HepG2 (cell line): ENCODE data around the gene ZNF444. TPM values are rescaled to one million over a fixed set of nuclear protein-coding genes. Genes with fewer than 3 reads are reported as not detected.
A peak's percentile ranks its signal among the peaks of the same experiment; 100 is the strongest.

Source experiments
- AKAP8 ChIP-seq: sonication (generic); formaldehyde crosslinking; IDR thresholded peaks from 2 replicates; pipeline ENCODE4 v1.5.1; 2020; ENCODE audit warnings: mild to moderate bottlenecking, missing genetic modification reagents
- EED ChIP-seq: sonication (generic); formaldehyde crosslinking; IDR thresholded peaks from 2 replicates; pipeline ENCODE4 v1.5.0; 2020; ENCODE audit warnings: mild to moderate bottlenecking, missing genetic modification reagents
- KLF15 ChIP-seq: sonication (generic); formaldehyde crosslinking; IDR thresholded peaks from 2 replicates; pipeline ENCODE4 v1.8.1; 2023; ENCODE audit warnings: borderline replicate concordance, mild to moderate bottlenecking, inconsistent platforms, missing genetic modification reagents, mixed read lengths
- MAF1 ChIP-seq: sonication (generic); formaldehyde crosslinking; IDR thresholded peaks from 2 replicates; pipeline ENCODE4 v1.5.0; 2020; ENCODE audit warnings: missing genetic modification reagents, borderline replicate concordance
- NFATC3 ChIP-seq: sonication (generic); formaldehyde crosslinking; IDR thresholded peaks from 2 replicates; pipeline ENCODE4 v1.5.1; 2020; ENCODE audit warnings: mild to moderate bottlenecking, missing genetic modification reagents
- NONO ChIP-seq, 2 experiments: fragments of 450-650 bp in 1 of 2; sonication (generic) in 1 of 2; formaldehyde crosslinking in 1 of 2; IDR thresholded peaks in 1 of 2; conservative IDR thresholded peaks in 1 of 2; 2 replicates each; pipeline versions ENCODE4 v1.6.1 to v1.8.0; 2017 to 2022; ENCODE audit warnings: mild to moderate bottlenecking in 1 of 2, missing genetic modification reagents in 1 of 2, moderate library complexity in 1 of 2
- PREB ChIP-seq: sonication (generic); formaldehyde crosslinking; IDR thresholded peaks from 2 replicates; pipeline ENCODE4 v1.4.0; 2020; ENCODE audit warnings: missing genetic modification reagents
- PTBP1 ChIP-seq: fragments of 200-400 bp; formaldehyde crosslinking; IDR thresholded peaks from 2 replicates; pipeline ENCODE4 v1.6.1; 2018; ENCODE audit warnings: low read length, low read depth; ENCODE audit not compliant: poor library complexity, severe bottlenecking
- RXRB ChIP-seq: IDR thresholded peaks from 2 replicates; pipeline ENCODE4 v1.6.1; 2016; ENCODE audit warnings: borderline replicate concordance, missing genetic modification reagents, missing compliant biosample characterization
- SIX1 ChIP-seq: sonication (generic); formaldehyde crosslinking; IDR thresholded peaks from 2 replicates; pipeline ENCODE4 v1.4.0; 2020; ENCODE audit warnings: missing genetic modification reagents, borderline replicate concordance
- SMC3 ChIP-seq: IDR thresholded peaks from 2 replicates; pipeline ENCODE4 v1.6.1; 2011; ENCODE audit warnings: low read length, improper control_type of control experiment
- SNAI1 ChIP-seq: sonication (generic); formaldehyde crosslinking; IDR thresholded peaks from 2 replicates; pipeline ENCODE4 v1.5.0; 2020; ENCODE audit warnings: mild to moderate bottlenecking, missing genetic modification reagents, borderline replicate concordance
- TGIF2 ChIP-seq: IDR thresholded peaks from 2 replicates; pipeline ENCODE4 v1.6.1; 2016; ENCODE audit warnings: control low read depth, missing compliant biosample characterization
- ZBTB21 ChIP-seq: sonication (generic); formaldehyde crosslinking; IDR thresholded peaks from 2 replicates; pipeline ENCODE4 v1.4.0; 2020; ENCODE audit warnings: missing genetic modification reagents
- ZBTB46 ChIP-seq: sonication (generic); formaldehyde crosslinking; IDR thresholded peaks from 2 replicates; pipeline ENCODE4 v1.4.0; 2020; ENCODE audit warnings: mild to moderate bottlenecking, missing genetic modification reagents, borderline replicate concordance
- ZC3H4 ChIP-seq: sonication (generic); formaldehyde crosslinking; IDR thresholded peaks from 2 replicates; pipeline ENCODE4 v1.4.0; 2020; ENCODE audit warnings: missing genetic modification reagents, borderline replicate concordance
- ZNF253 ChIP-seq: sonication (generic); formaldehyde crosslinking; IDR thresholded peaks from 2 replicates; pipeline ENCODE4 v1.8.0; 2022; ENCODE audit warnings: mild to moderate bottlenecking, missing genetic modification reagents, borderline replicate concordance
- ZNF333 ChIP-seq: sonication (generic); formaldehyde crosslinking; IDR thresholded peaks from 2 replicates; pipeline ENCODE4 v1.4.0; 2020; ENCODE audit warnings: mild to moderate bottlenecking, missing genetic modification reagents, borderline replicate concordance
- ZNF530 ChIP-seq: sonication (generic); formaldehyde crosslinking; IDR thresholded peaks from 2 replicates; pipeline ENCODE4 v1.5.0; 2020; ENCODE audit warnings: low read depth, mild to moderate bottlenecking, missing genetic modification reagents
- ZNF547 ChIP-seq: sonication (generic); formaldehyde crosslinking; IDR thresholded peaks from 2 replicates; pipeline ENCODE4 v1.5.1; 2020; ENCODE audit warnings: mild to moderate bottlenecking, missing genetic modification reagents
- ZNF552 ChIP-seq: sonication (generic); formaldehyde crosslinking; IDR thresholded peaks from 2 replicates; pipeline ENCODE4 v1.9.0; 2022; ENCODE audit warnings: missing genetic modification reagents, mild to moderate bottlenecking, borderline replicate concordance
- ZNF652 ChIP-seq: IDR thresholded peaks from 2 replicates; pipeline ENCODE4 v1.6.1; 2016; ENCODE audit warnings: low read depth, borderline replicate concordance
- polyA plus RNA-seq, 8 experiments: library from polyadenylated mRNA; depleted of rRNA in 3 of 8; stranded (reverse) in 7 of 8; unstranded in 1 of 8; fragments of >200 nt; fragmentation: Illumina TruSeq in 4 of 8; extraction: Trizol in 4 of 8; gene quantifications; 2 replicates each; pipeline versions ENCODE4 v1.2.1 to v1.2.3, GENCODE V29; 2011 to 2016; ENCODE audit warnings: low read depth in 4 of 8, missing spikeins in 1 of 8, mixed read lengths in 1 of 8; ENCODE audit not compliant: insufficient read depth in 1 of 8
- total RNA-seq, 5 experiments: library from RNA; depleted of rRNA; stranded (reverse); fragments of >200 nt; fragmentation: Illumina TruSeq; extraction: Trizol; gene quantifications; 2 replicates each; pipeline ENCODE4 v1.2.3, GENCODE V29; 2016; ENCODE audit warnings: low read depth in 1 of 5
- TF ChIP-seq, protein P1 (sequence below): sonication (generic); formaldehyde crosslinking; IDR thresholded peaks from 2 replicates; pipeline ENCODE4 v1.4.0; 2020; ENCODE audit warnings: low read depth, missing genetic modification reagents

Gene ZNF444
- total and polyA plus RNA-seq, 2 of the 13 experiments (the other 11 are each of a cell fraction or from before 2014, with no cell fraction given): 27.4 to 30.3 TPM

DNA sequence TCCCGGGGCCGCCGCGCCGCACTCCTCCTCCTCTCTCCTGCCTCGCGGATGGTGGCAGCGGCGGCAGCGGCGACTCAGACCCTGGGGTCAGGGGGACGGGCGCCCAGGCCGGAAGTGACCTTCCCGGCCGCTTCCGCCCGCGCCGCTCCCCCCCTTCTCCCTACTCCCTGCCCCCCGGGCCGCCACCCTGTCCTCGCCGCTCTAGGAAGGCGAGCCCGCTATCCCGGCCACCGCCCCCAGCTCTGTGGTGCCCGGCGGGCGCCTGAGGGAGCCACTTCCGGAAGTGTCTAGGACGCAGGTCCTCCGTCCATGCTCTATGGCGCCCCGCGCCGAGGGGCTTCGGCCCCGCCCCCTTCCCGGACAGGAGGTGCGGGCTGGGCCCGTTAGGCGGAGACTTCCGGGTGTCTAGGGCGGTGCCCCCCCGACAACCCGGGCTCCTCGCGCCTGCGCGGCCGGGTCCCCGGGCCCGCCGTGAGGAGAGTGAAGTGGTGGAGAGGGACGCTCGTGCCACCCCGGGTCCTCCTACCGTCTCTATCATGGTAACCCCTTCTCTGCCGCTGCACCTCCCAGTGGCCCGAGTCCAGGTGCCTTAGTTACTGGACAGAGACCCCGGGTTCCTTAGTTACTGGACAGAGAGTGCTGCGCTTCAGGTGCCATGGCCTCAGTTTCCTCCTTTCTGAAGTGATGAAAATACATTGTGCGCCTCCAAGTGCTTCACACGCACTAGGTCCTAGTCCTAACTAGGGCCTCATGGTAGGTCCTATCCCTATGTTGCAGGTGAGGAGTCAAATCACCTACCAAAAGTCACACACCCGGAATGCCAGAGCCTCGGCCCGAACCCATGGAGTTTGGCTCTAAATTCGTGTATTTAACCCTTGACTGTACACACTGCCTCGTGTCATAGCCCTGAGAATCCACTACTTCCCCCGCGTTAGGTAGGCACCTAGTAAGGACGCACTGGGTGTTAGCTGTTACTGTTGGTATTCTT is 19.6 kb upstream of the ZNF444 start, which contains the start of gene ZNF787 (continued):
- no peak for TF ChIP-seq ZBTB46 (CRISPR knock-in tag)
- TF ChIP-seq SIX1 (CRISPR knock-in tag): no peak
- TF ChIP-seq ZBTB21 (CRISPR knock-in tag): no peak
- no peak for TF ChIP-seq NFATC3 (CRISPR knock-in tag)
- TF ChIP-seq MAF1 (CRISPR knock-in tag): no peak; the same call in 1 of the 2 replicates
- TF ChIP-seq ZC3H4 (CRISPR knock-in tag): no peak
- TF ChIP-seq EED (CRISPR knock-in tag): no peak
- TF ChIP-seq AKAP8 (CRISPR knock-in tag): 0 out of 2 replicates have a peak, but pooled peaks have one; percentile 31
- peak; percentile 43 for TF ChIP-seq RXRB (CRISPR knock-in tag)
- TF ChIP-seq KLF15 (CRISPR knock-in tag): no peak
- TF ChIP-seq PREB: no peak
- TF ChIP-seq ZNF552: no peak
- TF ChIP-seq, protein P1, sequence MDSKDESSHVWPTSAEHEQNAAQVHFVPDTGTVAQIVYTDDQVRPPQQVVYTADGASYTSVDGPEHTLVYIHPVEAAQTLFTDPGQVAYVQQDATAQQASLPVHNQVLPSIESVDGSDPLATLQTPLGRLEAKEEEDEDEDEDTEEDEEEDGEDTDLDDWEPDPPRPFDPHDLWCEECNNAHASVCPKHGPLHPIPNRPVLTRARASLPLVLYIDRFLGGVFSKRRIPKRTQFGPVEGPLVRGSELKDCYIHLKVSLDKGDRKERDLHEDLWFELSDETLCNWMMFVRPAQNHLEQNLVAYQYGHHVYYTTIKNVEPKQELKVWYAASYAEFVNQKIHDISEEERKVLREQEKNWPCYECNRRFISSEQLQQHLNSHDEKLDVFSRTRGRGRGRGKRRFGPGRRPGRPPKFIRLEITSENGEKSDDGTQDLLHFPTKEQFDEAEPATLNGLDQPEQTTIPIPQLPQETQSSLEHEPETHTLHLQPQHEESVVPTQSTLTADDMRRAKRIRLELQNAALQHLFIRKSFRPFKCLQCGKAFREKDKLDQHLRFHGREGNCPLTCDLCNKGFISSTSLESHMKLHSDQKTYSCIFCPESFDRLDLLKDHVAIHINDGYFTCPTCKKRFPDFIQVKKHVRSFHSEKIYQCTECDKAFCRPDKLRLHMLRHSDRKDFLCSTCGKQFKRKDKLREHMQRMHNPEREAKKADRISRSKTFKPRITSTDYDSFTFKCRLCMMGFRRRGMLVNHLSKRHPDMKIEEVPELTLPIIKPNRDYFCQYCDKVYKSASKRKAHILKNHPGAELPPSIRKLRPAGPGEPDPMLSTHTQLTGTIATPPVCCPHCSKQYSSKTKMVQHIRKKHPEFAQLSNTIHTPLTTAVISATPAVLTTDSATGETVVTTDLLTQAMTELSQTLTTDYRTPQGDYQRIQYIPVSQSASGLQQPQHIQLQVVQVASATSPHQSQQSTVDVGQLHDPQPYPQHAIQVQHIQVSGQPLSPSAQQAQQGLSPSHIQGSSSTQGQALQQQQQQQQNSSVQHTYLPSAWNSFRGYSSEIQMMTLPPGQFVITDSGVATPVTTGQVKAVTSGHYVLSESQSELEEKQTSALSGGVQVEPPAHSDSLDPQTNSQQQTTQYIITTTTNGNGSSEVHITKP (CRISPR knock-in tag): peak; percentile 35; the same call in 1 of the 2 replicates
- no peak for TF ChIP-seq ZNF333 (CRISPR knock-in tag)
- no peak for TF ChIP-seq PTBP1
- TF ChIP-seq ZNF547 (CRISPR knock-in tag): no peak
- no peak for TF ChIP-seq ZNF253 (CRISPR knock-in tag)
- TF ChIP-seq ZNF652: peak; percentile 98
- no peak for TF ChIP-seq ZNF530 (CRISPR knock-in tag)
- TF ChIP-seq SMC3: no peak; the same call in 1 of the 2 replicates
- TF ChIP-seq SNAI1: no peak
- no peak for TF ChIP-seq NONO (IDR thresholded peaks at IDR 0.05)
- TF ChIP-seq NONO (CRISPR knock-in tag; conservative IDR thresholded peaks at IDR 0.05): peak; percentile 50
- TF ChIP-seq TGIF2 (CRISPR knock-in tag): no peak; the same call in 1 of the 2 replicates
